Measurements from ENCODE around the gene GABRA5. TPM values are rescaled to one million over a fixed set of nuclear protein-coding genes. Genes with fewer than 3 reads are reported as not detected.

The GABRA5 gene
- total RNA-seq, 2 donors from 2014 or later, result 3.8 to 4.4 TPM

GRCh38 chr15:26926081-26926480 is 59.2 kb downstream of the GABRA5 start:
- Mint-ChIP-seq H3K4me3 (no peak overlapping the region), H3K36me3 (ENCODE audit: low read depth) (no peaks in the 10 kb centered on the region), H3K27ac (no peak overlapping the region), H3K4me1 (no peaks in the 10 kb centered on the region), H3K9me3 (no peaks in the 10 kb centered on the region), H3K27me3 (ENCODE audit: insufficient read depth) (no peaks in the 10 kb centered on the region)
- H3K27me3 ChIP-seq (ENCODE audit: control insufficient read depth, insufficient read depth, low read length, poor library complexity, severe bottlenecking), result no peaks in the 10 kb centered on the region
- no peak overlapping the region for H3K4me3 ChIP-seq (ENCODE audit: low read length)
- no peaks in the 10 kb centered on the region for H3K4me1 ChIP-seq (ENCODE audit: control insufficient read depth, insufficient read depth, low read length)
- no peaks in the 10 kb centered on the region for H3K9me3 ChIP-seq (ENCODE audit: control insufficient read depth, low read length)
- no peak overlapping the region for H3K27ac ChIP-seq (ENCODE audit: low read depth, low read length)
- H3K36me3 ChIP-seq (ENCODE audit: control insufficient read depth, insufficient read depth, low read length), result no peaks in the 10 kb centered on the region
- no peak overlapping the region for H3K9ac ChIP-seq (ENCODE audit: extremely low read depth, low read length, poor library complexity, severe bottlenecking)
- 98 to 100% methylated on average over 2 of the region's 2 CpGs for WGBS, 2 experiments (ENCODE audit: insufficient coverage in 1 of 2, insufficient read length in 1 of 2)
- DNase-seq, result no peak
- TF ChIP-seq CTCF (conservative IDR thresholded peaks at IDR 0.05), result no peak

GRCh38 chr15:26928051-26928450 is 61.2 kb downstream of the GABRA5 start:
- no peaks in the 10 kb centered on the region for H3K4me1 ChIP-seq (ENCODE audit: control insufficient read depth, insufficient read depth, low read length)
- no peaks in the 10 kb centered on the region for H3K36me3 ChIP-seq (ENCODE audit: control insufficient read depth, insufficient read depth, low read length)
- Mint-ChIP-seq H3K4me3 (no peak overlapping the region), H3K36me3 (ENCODE audit: low read depth) (no peaks in the 10 kb centered on the region), H3K4me1 (no peaks in the 10 kb centered on the region), H3K9me3 (no peaks in the 10 kb centered on the region), H3K27ac (no peak overlapping the region), H3K27me3 (ENCODE audit: insufficient read depth) (no peaks in the 10 kb centered on the region)
- no peak overlapping the region for H3K9ac ChIP-seq (ENCODE audit: extremely low read depth, low read length, poor library complexity, severe bottlenecking)
- no peak overlapping the region for H3K4me3 ChIP-seq (ENCODE audit: low read length)
- WGBS, 2 experiments (ENCODE audit: insufficient coverage in 1 of 2, insufficient read length in 1 of 2), result 93 to 95% methylated on average over 8 of the region's 8 CpGs
- H3K9me3 ChIP-seq (ENCODE audit: control insufficient read depth, low read length), result no peaks in the 10 kb centered on the region
- no peak for TF ChIP-seq CTCF (conservative IDR thresholded peaks at IDR 0.05)
- no peak overlapping the region for H3K27ac ChIP-seq (ENCODE audit: low read depth, low read length)
- H3K27me3 ChIP-seq (ENCODE audit: control insufficient read depth, insufficient read depth, low read length, poor library complexity, severe bottlenecking), result no peaks in the 10 kb centered on the region
- DNase-seq, result no peak

- no peak overlapping the region for H3K27ac ChIP-seq (ENCODE audit: low read depth, low read length)
- H3K36me3 ChIP-seq (ENCODE audit: control insufficient read depth, insufficient read depth, low read length), result no peaks in the 10 kb centered on the region
- DNase-seq, result no peak
These were observed 62.7 kb downstream of the GABRA5 start for GRCh38 chr15:26929588-26929987.

More at GRCh38 chr15:26929588-26929987, 62.7 kb downstream of the GABRA5 start:
- no peaks in the 10 kb centered on the region for H3K4me1 Mint-ChIP-seq
- TF ChIP-seq CTCF (conservative IDR thresholded peaks at IDR 0.05), result no peak
- 93% methylated on average over 4 of the region's 4 CpGs; no CpG with 5 or more reads in 1 of the 2 experiments for WGBS, 2 experiments (ENCODE audit: insufficient coverage in 1 of 2, insufficient read length in 1 of 2)
- H3K27me3 Mint-ChIP-seq (ENCODE audit: insufficient read depth), result no peaks in the 10 kb centered on the region
- Histone ChIP-seq H3K4me3 (ENCODE audit: low read length) (no peak overlapping the region), H3K27me3 (ENCODE audit: control insufficient read depth, insufficient read depth, low read length, poor library complexity, severe bottlenecking) (no peaks in the 10 kb centered on the region), H3K9me3 (ENCODE audit: control insufficient read depth, low read length) (no peaks in the 10 kb centered on the region), H3K4me1 (ENCODE audit: control insufficient read depth, insufficient read depth, low read length) (no peaks in the 10 kb centered on the region), H3K9ac (ENCODE audit: extremely low read depth, low read length, poor library complexity, severe bottlenecking) (no peak overlapping the region)
- no peak overlapping the region for H3K4me3 Mint-ChIP-seq
- no peak overlapping the region for H3K27ac Mint-ChIP-seq
- H3K9me3 Mint-ChIP-seq, result no peaks in the 10 kb centered on the region
- H3K36me3 Mint-ChIP-seq (ENCODE audit: low read depth), result no peaks in the 10 kb centered on the region

Data from endodermal cell (in vitro differentiated cells).